Measurements from ENCODE around the gene SNX25. TPM values are rescaled to one million over a fixed set of nuclear protein-coding genes. Genes with fewer than 3 reads are reported as not detected.

Gene SNX25
- total and polyA plus RNA-seq, 3 donors from 2014 or later = 20.2 to 50.5 (median 45.0) TPM

GRCh38 chr4:185296665-185297460 lies 87.5 kb downstream of the SNX25 start:
- no peak overlapping the region for H3K27ac ChIP-seq
- H3K9me3 ChIP-seq = no peaks in the 10 kb centered on the region
- no peaks in the 10 kb centered on the region for H3K27me3 ChIP-seq
- intact Hi-C loops (cut with DNase I; ENCODE audit: low total_unique reads) = no loop called here
- 87 to 91% methylated on average over 6 of the region's 6 CpGs for WGBS, 2 donors
- H3K4me1 ChIP-seq = no peaks in the 10 kb centered on the region
- DNase-seq = no peak
- no peaks in the 10 kb centered on the region for H3K36me3 ChIP-seq (ENCODE audit: low read depth, missing control alignments)
- H3K4me3 ChIP-seq = no peak overlapping the region
- TF ChIP-seq CTCF (IDR thresholded peaks at IDR 0.05) (no peak), POLR2A (IDR thresholded peaks at IDR 0.05) (no peak)

GRCh38 chr4:185298728-185299430 lies 89.5 kb downstream of the SNX25 start:
- intact Hi-C loops (cut with DNase I; ENCODE audit: low total_unique reads) = no loop called here
- Histone ChIP-seq H3K4me1 (no peaks in the 10 kb centered on the region), H3K27me3 (no peaks in the 10 kb centered on the region), H3K36me3 (ENCODE audit: low read depth, missing control alignments) (no peaks in the 10 kb centered on the region), H3K4me3 (no peak overlapping the region), H3K9me3 (no peaks in the 10 kb centered on the region), H3K27ac (no peak overlapping the region)
- DNase-seq = no peak
- TF ChIP-seq POLR2A (IDR thresholded peaks at IDR 0.05) (no peak), CTCF (IDR thresholded peaks at IDR 0.05) (no peak)
- 78 to 82% methylated on average over 12 of the region's 12 CpGs for WGBS, 2 donors

- H3K9me3 ChIP-seq = no peaks in the 10 kb centered on the region
- no peak overlapping the region for H3K27ac ChIP-seq
- H3K27me3 ChIP-seq = no peaks in the 10 kb centered on the region
- intact Hi-C loops (cut with DNase I; ENCODE audit: low total_unique reads) = no loop called here
- TF ChIP-seq CTCF (IDR thresholded peaks at IDR 0.05) (no peak), POLR2A (IDR thresholded peaks at IDR 0.05) (no peak)
- H3K36me3 ChIP-seq (ENCODE audit: low read depth, missing control alignments) = no peaks in the 10 kb centered on the region
- no peak for DNase-seq
- WGBS, 2 donors = 88 to 89% methylated on average over 4 of the region's 4 CpGs
- H3K4me3 ChIP-seq = no peak overlapping the region
- H3K4me1 ChIP-seq = no peaks in the 10 kb centered on the region
Measured at GRCh38 chr4:185304541-185304940, 95.1 kb downstream of the SNX25 start.

- no peaks in the 10 kb centered on the region for H3K36me3 ChIP-seq (ENCODE audit: low read depth, missing control alignments)
- H3K9me3 ChIP-seq = no peaks in the 10 kb centered on the region
- WGBS, 2 donors = 80 to 86% methylated on average over 5 of the region's 5 CpGs
- DNase-seq = no peak
- no peaks in the 10 kb centered on the region for H3K27me3 ChIP-seq
- H3K27ac ChIP-seq = no peak overlapping the region
- no peak overlapping the region for H3K4me3 ChIP-seq
- intact Hi-C loops (cut with DNase I; ENCODE audit: low total_unique reads) = no loop called here
- H3K4me1 ChIP-seq = no peaks in the 10 kb centered on the region
- TF ChIP-seq POLR2A (IDR thresholded peaks at IDR 0.05) = no peak
- peak in 1 of 3 experiments; percentile 10 for TF ChIP-seq CTCF (IDR thresholded peaks at IDR 0.05)
Measured at GRCh38 chr4:185304944-185305690, 95.7 kb downstream of the SNX25 start.
